HepG2 (cell line): Measurements from ENCODE around the gene KLHDC4. TPM values are rescaled to one million over a fixed set of nuclear protein-coding genes. Genes with fewer than 3 reads are reported as not detected.

ENCODE experiments used
- ATAC-seq: fragments of 200-7000 bp; cut with Tn5 transposase; 3 replicates; pipeline ENCODE4 v1.9.1; 2020; ENCODE audit warnings: mild to moderate bottlenecking, moderate library complexity
- BruUV-seq: library from RNA; stranded (reverse); fragments of 400-500 nt; replicated peaks from 2 replicates; lab custom pipeline; 2021; lab: Mats Ljungman, UMichigan
- CTCF ChIA-PET: fragments of 300-600 bp; formaldehyde crosslinking; extraction: SDS; loops from one replicate; lab custom pipeline; 2021; ENCODE audit warnings: low total read pairs, inconsistent platforms, low intra/inter-chr PET ratio; lab: Yijun Ruan, JAX
- POLR2A ChIA-PET: fragments of 350-600 bp; sonication (Branson Sonifier 250); formaldehyde crosslinking; loops from one replicate; lab custom pipeline; 2020; ENCODE audit warnings: antibody characterized with exemption, inconsistent platforms; lab: Yijun Ruan, JAX
- DNase-seq: peaks from one replicate; pipeline ENCODE4 v3.0.0-alpha.2; 2015; ENCODE audit warnings: low spot score
- FAIRE-seq: peaks from 3 replicates; lab custom pipeline; 2011; peaks lifted over from hg19 to GRCh38; lab: Jason Lieb, UNC
- H2AFZ ChIP-seq: one replicate; pipeline ENCODE4 v1.6.1; 2011; ENCODE audit warnings: low read length, inconsistent platforms
- H3K27ac ChIP-seq: fragments of 300-600 bp; 3 replicates; pipeline ENCODE4 v1.8.0; 2011; ENCODE audit warnings: mixed run types, mild to moderate bottlenecking, mixed read lengths, low read length, inconsistent platforms; ENCODE audit not compliant: insufficient read depth; ENCODE audit errors: extremely low read length
- H3K27me3 ChIP-seq, 2 experiments: fragments of 200-600 bp in 1 of 2; 2 replicates in 1 of 2; 3 replicates in 1 of 2; pipeline versions ENCODE4 v1.6.0 to v1.8.0; 2011; ENCODE audit warnings: low read length in 2 of 2, mild to moderate bottlenecking in 2 of 2, moderate library complexity in 2 of 2, inconsistent platforms in 1 of 2; ENCODE audit not compliant: insufficient read depth in 2 of 2, control insufficient read depth in 1 of 2
- H3K36me3 ChIP-seq, 2 experiments: fragments of 200-600 bp in 1 of 2; replicated peaks in 1 of 2; 2 replicates in 1 of 2; 3 replicates in 1 of 2; pipeline versions ENCODE4 v1.5.1 to v1.8.0; 2011; ENCODE audit warnings: low read length in 2 of 2, inconsistent platforms in 1 of 2; ENCODE audit not compliant: insufficient read depth in 2 of 2, control insufficient read depth in 1 of 2
- H3K4me1 ChIP-seq: 2 replicates; pipeline ENCODE4 v1.5.1; 2012; ENCODE audit warnings: low read length, inconsistent platforms; ENCODE audit not compliant: insufficient read depth
- H3K4me2 ChIP-seq: 2 replicates; pipeline ENCODE4 v1.6.0; 2011; ENCODE audit warnings: low read depth, low read length, inconsistent platforms
- H3K4me3 ChIP-seq, 3 experiments: fragments of 200-600 bp in 1 of 3; sonication (generic), shearing (Covaris generic) in 1 of 3; replicated peaks in 1 of 3; 2 replicates each; pipeline ENCODE4 v1.5.1; 2011 to 2016; ENCODE audit warnings: low read length in 3 of 3, inconsistent platforms in 2 of 3, low read depth in 2 of 3, mild to moderate bottlenecking in 2 of 3, control low read depth in 1 of 3, mixed read lengths in 1 of 3; ENCODE audit not compliant: insufficient read depth in 1 of 3
- H3K79me2 ChIP-seq: one replicate; pipeline ENCODE4 v1.6.1; 2011; ENCODE audit warnings: low read length, inconsistent platforms; ENCODE audit not compliant: insufficient read depth
- H3K9ac ChIP-seq: 2 replicates; pipeline ENCODE4 v1.6.0; 2011; ENCODE audit warnings: mild to moderate bottlenecking, low read depth, low read length, inconsistent platforms; ENCODE audit not compliant: insufficient read depth
- H3K9me3 ChIP-seq: 2 replicates; pipeline ENCODE4 v1.5.1; 2012; ENCODE audit warnings: mild to moderate bottlenecking, low read length
- H4K20me1 ChIP-seq: 2 replicates; pipeline ENCODE4 v1.6.0; 2011; ENCODE audit warnings: inconsistent platforms, mild to moderate bottlenecking, low read length, moderate library complexity; ENCODE audit not compliant: insufficient read depth
- ARID2 ChIP-seq: sonication (generic); formaldehyde crosslinking; IDR thresholded peaks from 2 replicates; pipeline ENCODE4 v1.8.1; 2022; ENCODE audit warnings: mild to moderate bottlenecking, missing genetic modification reagents, borderline replicate concordance
- ELF1 ChIP-seq: sonication (generic); formaldehyde crosslinking; IDR thresholded peaks from 2 replicates; pipeline ENCODE4 v1.4.0; 2020; ENCODE audit warnings: missing genetic modification reagents
- GABPA ChIP-seq, 2 experiments: IDR thresholded peaks; 2 replicates each; pipeline ENCODE4 v1.6.1; 2011 to 2016; ENCODE audit warnings: low read depth in 2 of 2, low read length in 1 of 2, missing biosample characterization in 1 of 2, missing genetic modification characterization in 1 of 2
- PHF5A ChIP-seq: IDR thresholded peaks from one replicate; pipeline ENCODE4 v1.6.1; 2018; ENCODE audit warnings: low read depth, missing genetic modification reagents; ENCODE audit not compliant: unreplicated experiment
- SP140L ChIP-seq: sonication (generic); formaldehyde crosslinking; IDR thresholded peaks from 2 replicates; pipeline ENCODE4 v1.4.0; 2020; ENCODE audit warnings: missing genetic modification reagents, borderline replicate concordance
- TCF7 ChIP-seq: sonication (generic); IDR thresholded peaks from 2 replicates; pipeline ENCODE4 v1.6.1; 2016; ENCODE audit warnings: antibody characterized with exemption, low read depth
- ZNF235 ChIP-seq: sonication (generic); formaldehyde crosslinking; IDR thresholded peaks from 2 replicates; pipeline ENCODE4 v1.8.1; 2023; ENCODE audit warnings: mild to moderate bottlenecking, missing genetic modification reagents, borderline replicate concordance
- ZNF720 ChIP-seq: sonication (generic); formaldehyde crosslinking; IDR thresholded peaks from 2 replicates; pipeline ENCODE4 v1.4.0; 2020; ENCODE audit warnings: missing genetic modification reagents
- WGBS: methylation state at CpG from one replicate; pipeline ENCODE4 v1.1.6; 2017; ENCODE audit warnings: low lambda C conversion rate; 5-methylcytosine and 5-hydroxymethylcytosine counted together
- in situ Hi-C: cut with HindIII; loops from 2 replicates; pipeline ENCODE4 v1.10.0; 2017; ENCODE audit warnings: low pct_unique_long_range_greater_than_20kb; ENCODE audit not compliant: extremely low pct_ligation_motif_present
- intact Hi-C: fragments of 100-400 bp; cut with micrococcal nuclease; formaldehyde crosslinking; loops from one replicate; pipeline ENCODE4 v1.10.0; 2022; ENCODE audit not compliant: unreplicated experiment
- polyA plus RNA-seq, 8 experiments: library from polyadenylated mRNA; depleted of rRNA in 3 of 8; stranded (reverse) in 7 of 8; unstranded in 1 of 8; fragments of >200 nt; fragmentation: Illumina TruSeq in 4 of 8; extraction: Trizol in 4 of 8; gene quantifications; 2 replicates each; pipeline versions ENCODE4 v1.2.1 to v1.2.3, GENCODE V29; 2011 to 2016; ENCODE audit warnings: low read depth in 4 of 8, missing spikeins in 1 of 8, mixed read lengths in 1 of 8; ENCODE audit not compliant: insufficient read depth in 1 of 8
- total RNA-seq, 5 experiments: library from RNA; depleted of rRNA; stranded (reverse); fragments of >200 nt; fragmentation: Illumina TruSeq; extraction: Trizol; gene quantifications; 2 replicates each; pipeline ENCODE4 v1.2.3, GENCODE V29; 2016; ENCODE audit warnings: low read depth in 1 of 5
- TF ChIP-seq, protein P1 (sequence below): sonication (generic); formaldehyde crosslinking; IDR thresholded peaks from 2 replicates; pipeline ENCODE4 v1.5.0; 2020; ENCODE audit warnings: mild to moderate bottlenecking, missing genetic modification reagents
- TF ChIP-seq, protein P2 (sequence below): IDR thresholded peaks from 2 replicates; pipeline ENCODE4 v1.6.1; 2012; ENCODE audit warnings: inconsistent platforms

The KLHDC4 gene
- total and polyA plus RNA-seq, 2 of the 13 experiments (the other 11 are each of a cell fraction or from before 2014, with no cell fraction given), result 18.7 to 31.8 TPM

DNA sequence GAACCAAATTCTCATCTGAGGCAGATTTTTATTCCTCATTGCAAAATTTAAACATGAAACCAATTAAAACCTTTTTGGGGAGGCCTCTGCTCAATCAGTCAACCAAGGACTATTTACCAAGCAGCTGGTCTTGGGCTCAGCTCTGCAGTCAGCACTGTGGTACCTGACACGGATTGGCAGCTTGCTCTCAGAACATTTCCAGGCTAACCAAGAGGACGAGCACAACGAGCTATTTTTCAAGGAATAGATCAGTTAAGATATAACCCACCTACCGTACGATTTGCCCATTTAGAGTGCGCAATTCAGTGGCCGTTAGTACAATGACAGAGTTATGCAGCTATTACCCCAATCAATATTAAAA, 26.4 kb upstream of the KLHDC4 start:
- no peak for ATAC-seq
- ChIA-PET POLR2A (interaction anchor here (0.6 to 6.2 kb wide), 8 partner anchors 14 to 695 kb away, joined by 3 to 228 read pairs (median 5); partner anchors contain the start of genes KLHDC4 and SLC7A5), CTCF (no interaction called here)
- no peaks in the 10 kb centered on the region for H3K27me3 ChIP-seq
- H3K27ac ChIP-seq, result no peak overlapping the region
- H3K9ac ChIP-seq, result no peak overlapping the region
- H2AFZ ChIP-seq, result no peak overlapping the region
- in situ Hi-C loops (no loop called here), intact Hi-C loops (no loop called here)
- H3K79me2 ChIP-seq, result no peaks in the 10 kb centered on the region
- H4K20me1 ChIP-seq, result no peaks in the 10 kb centered on the region
- no peak for DNase-seq
- peaks cover 68% of the 10 kb centered on the region for H3K4me1 ChIP-seq
- BruUV-seq, result no TSS peak
- TF ChIP-seq GABPA (IDR thresholded peaks at IDR 0.05; ENCODE audit: low read depth, low read length) (no peak), GABPA (CRISPR knock-in tag; IDR thresholded peaks at IDR 0.05; ENCODE audit: low read depth) (no peak), ARID2 (CRISPR knock-in tag) (no peak), PHF5A (CRISPR knock-in tag) (no peak), TCF7 (no peak), ELF1 (CRISPR knock-in tag) (no peak), ZNF235 (CRISPR knock-in tag) (no peak), ZNF720 (CRISPR knock-in tag) (no peak), SP140L (CRISPR knock-in tag) (no peak)
- TF ChIP-seq, protein P1, sequence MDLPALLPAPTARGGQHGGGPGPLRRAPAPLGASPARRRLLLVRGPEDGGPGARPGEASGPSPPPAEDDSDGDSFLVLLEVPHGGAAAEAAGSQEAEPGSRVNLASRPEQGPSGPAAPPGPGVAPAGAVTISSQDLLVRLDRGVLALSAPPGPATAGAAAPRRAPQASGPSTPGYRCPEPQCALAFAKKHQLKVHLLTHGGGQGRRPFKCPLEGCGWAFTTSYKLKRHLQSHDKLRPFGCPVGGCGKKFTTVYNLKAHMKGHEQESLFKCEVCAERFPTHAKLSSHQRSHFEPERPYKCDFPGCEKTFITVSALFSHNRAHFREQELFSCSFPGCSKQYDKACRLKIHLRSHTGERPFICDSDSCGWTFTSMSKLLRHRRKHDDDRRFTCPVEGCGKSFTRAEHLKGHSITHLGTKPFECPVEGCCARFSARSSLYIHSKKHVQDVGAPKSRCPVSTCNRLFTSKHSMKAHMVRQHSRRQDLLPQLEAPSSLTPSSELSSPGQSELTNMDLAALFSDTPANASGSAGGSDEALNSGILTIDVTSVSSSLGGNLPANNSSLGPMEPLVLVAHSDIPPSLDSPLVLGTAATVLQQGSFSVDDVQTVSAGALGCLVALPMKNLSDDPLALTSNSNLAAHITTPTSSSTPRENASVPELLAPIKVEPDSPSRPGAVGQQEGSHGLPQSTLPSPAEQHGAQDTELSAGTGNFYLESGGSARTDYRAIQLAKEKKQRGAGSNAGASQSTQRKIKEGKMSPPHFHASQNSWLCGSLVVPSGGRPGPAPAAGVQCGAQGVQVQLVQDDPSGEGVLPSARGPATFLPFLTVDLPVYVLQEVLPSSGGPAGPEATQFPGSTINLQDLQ, result no peak
- TF ChIP-seq, protein P2, sequence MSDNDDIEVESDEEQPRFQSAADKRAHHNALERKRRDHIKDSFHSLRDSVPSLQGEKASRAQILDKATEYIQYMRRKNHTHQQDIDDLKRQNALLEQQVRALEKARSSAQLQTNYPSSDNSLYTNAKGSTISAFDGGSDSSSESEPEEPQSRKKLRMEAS, result no peak
- no peak for FAIRE-seq
- H3K4me3 ChIP-seq, result no peak overlapping the region
- no peaks in the 10 kb centered on the region for H3K9me3 ChIP-seq
- WGBS, result 92% methylated on average over 7 of the region's 7 CpGs
- H3K4me2 ChIP-seq, result no peak overlapping the region
- no peaks in the 10 kb centered on the region for H3K36me3 ChIP-seq
